Astrocyte of the cerebellum (primary cell): Measurements from ENCODE around the gene GRID2.

Experiments
- DNase-seq: peaks from one replicate; pipeline ENCODE4 v3.0.0-alpha.2; 2011; ENCODE audit warnings: low read depth
- H3K4me3 ChIP-seq: 2 replicates; pipeline ENCODE4 v1.5.1; 2011; ENCODE audit warnings: mild to moderate bottlenecking, low read depth, low read length, moderate library complexity
- in situ Hi-C: cut with HindIII; loops from 2 replicates; pipeline ENCODE4 v1.10.0; 2017; ENCODE audit warnings: low sequenced_read_pairs
- TF ChIP-seq, protein P1 (sequence below): IDR thresholded peaks from 2 replicates; pipeline ENCODE4 v1.5.1; 2012; ENCODE audit warnings: low read length, low read depth, moderate library complexity, mild to moderate bottlenecking; ENCODE audit errors: missing control alignments

Gene GRID2

GRCh38 chr4:93086356-93086755, 782.6 kb downstream of the GRID2 start:
- DNase-seq, result no peak
- no peak overlapping the region for H3K4me3 ChIP-seq
- TF ChIP-seq, protein P1, sequence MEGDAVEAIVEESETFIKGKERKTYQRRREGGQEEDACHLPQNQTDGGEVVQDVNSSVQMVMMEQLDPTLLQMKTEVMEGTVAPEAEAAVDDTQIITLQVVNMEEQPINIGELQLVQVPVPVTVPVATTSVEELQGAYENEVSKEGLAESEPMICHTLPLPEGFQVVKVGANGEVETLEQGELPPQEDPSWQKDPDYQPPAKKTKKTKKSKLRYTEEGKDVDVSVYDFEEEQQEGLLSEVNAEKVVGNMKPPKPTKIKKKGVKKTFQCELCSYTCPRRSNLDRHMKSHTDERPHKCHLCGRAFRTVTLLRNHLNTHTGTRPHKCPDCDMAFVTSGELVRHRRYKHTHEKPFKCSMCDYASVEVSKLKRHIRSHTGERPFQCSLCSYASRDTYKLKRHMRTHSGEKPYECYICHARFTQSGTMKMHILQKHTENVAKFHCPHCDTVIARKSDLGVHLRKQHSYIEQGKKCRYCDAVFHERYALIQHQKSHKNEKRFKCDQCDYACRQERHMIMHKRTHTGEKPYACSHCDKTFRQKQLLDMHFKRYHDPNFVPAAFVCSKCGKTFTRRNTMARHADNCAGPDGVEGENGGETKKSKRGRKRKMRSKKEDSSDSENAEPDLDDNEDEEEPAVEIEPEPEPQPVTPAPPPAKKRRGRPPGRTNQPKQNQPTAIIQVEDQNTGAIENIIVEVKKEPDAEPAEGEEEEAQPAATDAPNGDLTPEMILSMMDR, result no peak
- in situ Hi-C loops, result no loop called here

DNA sequence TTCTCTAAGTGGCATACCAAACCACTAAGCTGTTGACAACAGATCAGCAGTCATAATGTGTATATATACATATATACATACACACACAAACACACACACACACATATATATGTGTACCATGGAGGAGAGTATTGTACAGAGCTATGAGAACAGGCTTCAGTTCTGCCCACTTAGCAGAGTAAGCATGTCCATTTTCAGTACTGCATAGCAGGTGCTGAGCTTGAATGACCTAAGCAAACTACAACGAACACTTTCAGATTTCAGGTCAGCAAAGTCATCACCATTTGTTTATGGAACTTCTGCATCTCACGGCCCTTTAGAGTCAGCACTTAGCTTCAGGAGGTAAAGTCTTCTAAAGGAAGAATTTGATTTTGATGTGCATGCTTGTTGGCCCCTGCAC, 789.0 kb downstream of the GRID2 start:
- TF ChIP-seq, protein P1, result no peak
- DNase-seq, result no peak
- H3K4me3 ChIP-seq, result no peak overlapping the region
- in situ Hi-C loops, result no loop called here

DNA sequence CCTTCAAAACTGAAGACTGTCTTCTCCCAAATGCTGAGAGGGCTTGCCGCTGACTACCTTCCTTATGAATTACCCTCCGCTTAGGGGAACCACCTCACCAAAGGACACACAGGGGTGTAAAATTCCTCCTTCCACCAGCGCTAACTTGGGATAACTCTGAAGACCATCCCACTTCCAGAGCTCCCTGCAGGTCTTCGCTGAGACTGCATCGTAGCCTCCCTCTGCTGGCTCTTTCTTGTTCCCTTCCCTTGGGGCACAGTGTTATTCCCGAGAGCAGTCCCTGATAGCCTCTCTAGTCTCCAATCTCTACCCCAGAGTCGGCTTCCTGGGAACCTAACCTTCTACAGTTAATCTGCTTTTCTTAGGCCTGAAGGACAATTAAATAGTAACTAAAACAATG, 799.3 kb downstream of the GRID2 start:
- no peak overlapping the region for H3K4me3 ChIP-seq
- in situ Hi-C loops, result no loop called here
- DNase-seq, result no peak
- TF ChIP-seq, protein P1, result no peak

DNA sequence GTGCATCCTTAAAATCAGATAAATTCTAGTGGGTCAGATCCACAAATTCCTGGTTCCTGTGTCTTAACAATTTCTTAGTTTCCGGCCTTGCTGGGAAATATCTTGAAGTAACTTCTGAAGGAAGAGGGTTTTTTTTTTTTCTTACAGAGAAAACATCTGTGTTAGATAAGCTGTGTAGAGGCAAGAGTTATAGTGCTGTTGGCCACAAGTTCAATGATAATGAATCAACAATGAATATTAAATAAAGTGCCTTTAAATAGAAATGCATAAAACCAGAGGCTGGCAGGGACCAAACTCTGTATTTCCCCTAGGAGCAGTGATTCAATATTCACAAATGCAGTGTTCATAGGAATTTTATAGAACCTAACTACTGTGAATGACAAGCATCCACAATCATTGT, 812.9 kb downstream of the GRID2 start:
- TF ChIP-seq, protein P1, result no peak
- H3K4me3 ChIP-seq, result no peak overlapping the region
- DNase-seq, result no peak
- in situ Hi-C loops, result no loop called here

GRCh38 chr4:93127489-93127888, 823.7 kb downstream of the GRID2 start:
- in situ Hi-C loops, result no loop called here
- no peak for DNase-seq
- no peak overlapping the region for H3K4me3 ChIP-seq
- TF ChIP-seq, protein P1, result no peak

GRCh38 chr4:93132631-93133030, 828.9 kb downstream of the GRID2 start:
- no peak overlapping the region for H3K4me3 ChIP-seq
- TF ChIP-seq, protein P1, result no peak
- in situ Hi-C loops, result no loop called here
- no peak for DNase-seq

DNA sequence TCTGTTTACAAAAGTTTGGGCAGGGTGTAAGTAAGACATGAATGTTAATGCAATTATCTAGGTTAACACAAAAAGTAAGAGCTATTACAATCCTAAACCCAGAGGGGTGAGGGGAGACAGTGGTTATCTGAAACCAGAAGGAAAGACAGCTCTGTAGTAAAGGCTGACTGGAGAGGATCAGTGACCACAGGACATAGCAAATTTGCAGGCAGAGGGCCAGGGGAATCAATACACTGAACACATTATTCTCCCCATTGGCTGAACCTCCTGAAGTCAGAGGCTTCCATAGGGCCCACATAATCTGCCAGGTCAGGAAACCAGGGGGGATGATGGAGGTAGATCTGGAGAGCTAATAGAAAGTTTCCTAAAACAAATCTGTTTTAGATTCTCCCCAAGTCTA, 835.4 kb downstream of the GRID2 start:
- TF ChIP-seq, protein P1, result no peak
- H3K4me3 ChIP-seq, result no peak overlapping the region
- DNase-seq, result no peak
- in situ Hi-C loops, result no loop called here
